AG04449 (cell line): Measurements from ENCODE around the gene ABCA8.
"Not testable (repeated sequence)": the region's sequence is repeated elsewhere in the genome, so short reads cannot be mapped to it uniquely, and the experiment has no call there.

Experiments used
- CTCF ChIA-PET: fragments of 350-600 bp; formaldehyde crosslinking; extraction: SDS; loops from one replicate; lab custom pipeline; 2021; ENCODE audit warnings: antibody characterized with exemption; lab: Yijun Ruan, JAX
- POLR2A ChIA-PET: fragments of 400-600, 350-600 bp; formaldehyde crosslinking; extraction: SDS; loops from one replicate; lab custom pipeline; 2020; ENCODE audit warnings: antibody characterized with exemption, inconsistent platforms; lab: Yijun Ruan, JAX
- DNase-seq: peaks from one replicate; pipeline ENCODE4 v3.0.0-alpha.2; 2010; ENCODE audit warnings: low read depth, low spot score
- H3K4me3 ChIP-seq: 2 replicates; pipeline ENCODE4 v1.5.1; 2011; ENCODE audit warnings: low read depth, mild to moderate bottlenecking, control low read depth, low read length
- CTCF ChIP-seq: IDR thresholded peaks from one replicate; pipeline ENCODE4 v1.5.1; 2011; ENCODE audit warnings: mild to moderate bottlenecking, moderate library complexity, low read length, control low read depth, inconsistent platforms; ENCODE audit not compliant: insufficient read depth; ENCODE audit errors: missing control alignments

Gene ABCA8

GRCh38 chr17:68954146-68954896 lies 871 bp downstream of the ABCA8 start:
- no peak for TF ChIP-seq CTCF
- POLR2A ChIA-PET = no interaction called here
- H3K4me3 ChIP-seq = no peak overlapping the region
- CTCF ChIA-PET = interaction anchor here (1.9 kb wide), 1 partner anchor 178 kb away, joined by 6 read pairs; no protein-coding TSS in a partner anchor
- DNase-seq = peak; percentile 34

GRCh38 chr17:68953340-68953997 lies 1.7 kb downstream of the ABCA8 start:
- ChIA-PET CTCF (interaction anchor here (1.9 kb wide), 1 partner anchor 177 kb away, joined by 6 read pairs; no protein-coding TSS in a partner anchor), POLR2A (no interaction called here)
- DNase-seq = no peak
- no peak for TF ChIP-seq CTCF
- no peak overlapping the region for H3K4me3 ChIP-seq

GRCh38 chr17:68950725-68951124 lies 4.5 kb downstream of the ABCA8 start:
- DNase-seq = no peak
- CTCF ChIA-PET = no interaction called here
- POLR2A ChIA-PET = interaction anchor here (0.6 kb wide), 1 partner anchor 231 kb away, joined by 4 read pairs; no protein-coding TSS in a partner anchor
- no peak overlapping the region for H3K4me3 ChIP-seq
- TF ChIP-seq CTCF = no peak

- H3K4me3 ChIP-seq, POLR2A ChIA-PET, CTCF ChIA-PET, DNase-seq: not testable (repeated sequence)
Observed at GRCh38 chr17:68947868-68948267, 7.3 kb downstream of the ABCA8 start.

GRCh38 chr17:68944435-68945035 lies 10.7 kb downstream of the ABCA8 start:
- ChIA-PET POLR2A (no interaction called here), CTCF (interaction anchor here (1.1 kb wide), 1 partner anchor 11 kb away, joined by 3 read pairs; no protein-coding TSS in a partner anchor)
- no peak for TF ChIP-seq CTCF
- DNase-seq = no peak
- no peak overlapping the region for H3K4me3 ChIP-seq

- H3K4me3 ChIP-seq, DNase-seq, POLR2A ChIA-PET: not testable (repeated sequence)
- CTCF ChIA-PET = interaction anchor here (1.1 kb wide), 1 partner anchor 10 kb away, joined by 3 read pairs; no protein-coding TSS in a partner anchor
Observed at GRCh38 chr17:68943812-68944182, 11.4 kb downstream of the ABCA8 start.
